SK-N-SH treated with all-trans-retinoic acid at 6 μM for 48 hours (cell line): ENCODE data around the gene FNDC3B.

Source experiments
- CSDC2 ChIP-seq: fragments of 250-450 bp; sonication (Bioruptor Pico); IDR thresholded peaks from 2 replicates; pipeline ENCODE4 v1.5.0; 2020; ENCODE audit warnings: mild to moderate bottlenecking, moderate library complexity
- ESRRG ChIP-seq: fragments of 250-450 bp; sonication (Bioruptor Pico); IDR thresholded peaks from 2 replicates; pipeline ENCODE4 v1.6.1; 2021; ENCODE audit warnings: mild to moderate bottlenecking
- RARB ChIP-seq: fragments of 250-450 bp; sonication (Bioruptor Pico); IDR thresholded peaks from 2 replicates; pipeline ENCODE4 v1.8.0; 2021; ENCODE audit warnings: mild to moderate bottlenecking, moderate library complexity
- TOX ChIP-seq: fragments of 250-450 bp; sonication (Bioruptor Pico); IDR thresholded peaks from 2 replicates; pipeline ENCODE4 v1.8.0; 2021; ENCODE audit warnings: mild to moderate bottlenecking, moderate library complexity, borderline replicate concordance
- ZNF70 ChIP-seq: fragments of 450-650 bp; formaldehyde crosslinking; IDR thresholded peaks from 2 replicates; pipeline ENCODE4 v1.5.0; 2020; ENCODE audit warnings: mild to moderate bottlenecking, moderate library complexity

GRCh38 chr3:172132721-172133311 is 93.4 kb downstream of the FNDC3B start:
- TF ChIP-seq ZNF70 (CRISPR knock-in tag) (no peak), ESRRG (no peak), TOX (CRISPR knock-in tag) (no peak), RARB (CRISPR knock-in tag) (no peak), CSDC2 (no peak)
